ENCODE measurements around the gene CHN2.
A peak's percentile ranks its signal among the peaks of the same experiment; 100 is the strongest.

The CHN2 gene

DNA sequence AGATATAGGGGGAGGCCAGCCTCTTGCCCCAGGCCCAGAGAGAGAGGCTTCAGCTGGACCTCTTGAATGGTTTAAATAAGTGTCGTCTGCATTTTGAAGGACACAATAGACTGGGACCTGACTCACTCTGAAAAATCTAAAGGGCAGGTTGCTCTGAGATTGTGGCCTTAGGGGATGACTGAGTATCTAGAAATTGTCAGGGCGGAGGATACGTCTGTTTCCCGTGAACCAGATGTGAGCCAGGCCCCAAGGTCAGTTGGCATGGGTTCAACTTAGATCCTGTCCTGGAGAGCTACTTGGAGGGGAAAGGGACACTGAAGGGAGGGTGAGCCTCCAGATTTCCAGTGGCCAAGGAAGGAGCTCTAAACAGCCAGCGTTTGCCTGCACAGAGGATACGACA lies 110.2 kb downstream of the CHN2 start:
- H3K23ac ChIP-seq (ENCODE audit: low read length), result no peak overlapping the region
- H3K18ac ChIP-seq (ENCODE audit: low read length), result no peak overlapping the region
- no peaks in the 10 kb centered on the region for H3K27me3 ChIP-seq (ENCODE audit: insufficient read depth, low read length, poor library complexity)
- H3K36me3 ChIP-seq (ENCODE audit: control insufficient read depth, insufficient read depth, low read length), result no peaks in the 10 kb centered on the region
- no peak overlapping the region for H3K56ac ChIP-seq (ENCODE audit: low read length)
- peaks cover 2% of the 10 kb centered on the region for H3K4me1 ChIP-seq (ENCODE audit: control insufficient read depth, low read depth, low read length)
- no peak overlapping the region for H2BK120ac ChIP-seq (ENCODE audit: low read depth, low read length)
- no peak overlapping the region for H2BK5ac ChIP-seq (ENCODE audit: low read length)
- no peaks in the 10 kb centered on the region for H3K79me2 ChIP-seq (ENCODE audit: control insufficient read depth, insufficient read depth, low read length)
- H4K5ac ChIP-seq (ENCODE audit: low read length), result no peak overlapping the region
- no peak overlapping the region for H3K27ac ChIP-seq (ENCODE audit: low read depth, low read length)
- H3K9ac ChIP-seq (ENCODE audit: low read length), result no peak overlapping the region
- no peak overlapping the region for H2BK15ac ChIP-seq (replicated peaks; ENCODE audit: low read depth)
- H3K4me3 ChIP-seq (ENCODE audit: low read length), result no peak overlapping the region
- peak; percentile 62 for DNase-seq
- H2AK5ac ChIP-seq (ENCODE audit: low read length), result no peak overlapping the region
- H3K4me2 ChIP-seq (ENCODE audit: low read length), result no peak overlapping the region
- H3K4ac ChIP-seq (ENCODE audit: low read depth, low read length), result no peak overlapping the region
- no peak overlapping the region for H4K8ac ChIP-seq (ENCODE audit: low read depth, low read length)
- no CpG with 5 or more reads among the region's 6 CpGs for WGBS (ENCODE audit: extremely low coverage, insufficient coverage, low lambda C conversion rate)
- H3K79me1 ChIP-seq (ENCODE audit: low read length), result no peaks in the 10 kb centered on the region

GRCh38 chr7:29306319-29306991 lies 111.9 kb downstream of the CHN2 start:
- Histone ChIP-seq H2BK15ac (replicated peaks; ENCODE audit: low read depth) (no peak overlapping the region), H3K4me1 (ENCODE audit: control insufficient read depth, low read depth, low read length) (peaks cover 2% of the 10 kb centered on the region), H3K36me3 (ENCODE audit: control insufficient read depth, insufficient read depth, low read length) (no peaks in the 10 kb centered on the region), H3K27ac (ENCODE audit: low read depth, low read length) (no peak overlapping the region), H3K4me3 (ENCODE audit: low read length) (no peak overlapping the region), H3K18ac (ENCODE audit: low read length) (no peak overlapping the region), H3K4ac (ENCODE audit: low read depth, low read length) (no peak overlapping the region), H2BK5ac (ENCODE audit: low read length) (no peak overlapping the region), H4K5ac (ENCODE audit: low read length) (no peak overlapping the region), H2AK5ac (ENCODE audit: low read length) (no peak overlapping the region), H4K8ac (ENCODE audit: low read depth, low read length) (no peak overlapping the region), H3K23ac (ENCODE audit: low read length) (no peak overlapping the region), H3K56ac (ENCODE audit: low read length) (no peak overlapping the region), H2BK120ac (ENCODE audit: low read depth, low read length) (no peak overlapping the region), H3K79me2 (ENCODE audit: control insufficient read depth, insufficient read depth, low read length) (no peaks in the 10 kb centered on the region), H3K9ac (ENCODE audit: low read length) (no peak overlapping the region), H3K27me3 (ENCODE audit: insufficient read depth, low read length, poor library complexity) (no peaks in the 10 kb centered on the region), H3K79me1 (ENCODE audit: low read length) (no peaks in the 10 kb centered on the region), H3K4me2 (ENCODE audit: low read length) (no peak overlapping the region)
- WGBS (ENCODE audit: extremely low coverage, insufficient coverage, low lambda C conversion rate), result no CpG with 5 or more reads among the region's 5 CpGs
- peak; percentile 68 for DNase-seq

- Histone ChIP-seq H3K56ac (ENCODE audit: low read length) (no peak overlapping the region), H3K9ac (ENCODE audit: low read length) (no peak overlapping the region), H3K4me2 (ENCODE audit: low read length) (no peak overlapping the region), H2BK15ac (replicated peaks; ENCODE audit: low read depth) (no peak overlapping the region), H3K18ac (ENCODE audit: low read length) (no peak overlapping the region), H2AK5ac (ENCODE audit: low read length) (no peak overlapping the region), H3K4me3 (ENCODE audit: low read length) (no peak overlapping the region), H4K8ac (ENCODE audit: low read depth, low read length) (no peak overlapping the region), H3K23ac (ENCODE audit: low read length) (no peak overlapping the region), H3K4ac (ENCODE audit: low read depth, low read length) (no peak overlapping the region), H3K27ac (ENCODE audit: low read depth, low read length) (no peak overlapping the region), H3K79me2 (ENCODE audit: control insufficient read depth, insufficient read depth, low read length) (no peaks in the 10 kb centered on the region), H4K5ac (ENCODE audit: low read length) (no peak overlapping the region), H2BK120ac (ENCODE audit: low read depth, low read length) (no peak overlapping the region), H3K79me1 (ENCODE audit: low read length) (no peaks in the 10 kb centered on the region), H3K4me1 (ENCODE audit: control insufficient read depth, low read depth, low read length) (peaks cover 2% of the 10 kb centered on the region), H3K27me3 (ENCODE audit: insufficient read depth, low read length, poor library complexity) (no peaks in the 10 kb centered on the region), H3K36me3 (ENCODE audit: control insufficient read depth, insufficient read depth, low read length) (no peaks in the 10 kb centered on the region), H2BK5ac (ENCODE audit: low read length) (no peak overlapping the region)
- WGBS (ENCODE audit: extremely low coverage, insufficient coverage, low lambda C conversion rate), result no CpG with 5 or more reads among the region's 6 CpGs
- DNase-seq, result peak; percentile 36
Measured at GRCh38 chr7:29308424-29308823, 113.8 kb downstream of the CHN2 start.

DNA sequence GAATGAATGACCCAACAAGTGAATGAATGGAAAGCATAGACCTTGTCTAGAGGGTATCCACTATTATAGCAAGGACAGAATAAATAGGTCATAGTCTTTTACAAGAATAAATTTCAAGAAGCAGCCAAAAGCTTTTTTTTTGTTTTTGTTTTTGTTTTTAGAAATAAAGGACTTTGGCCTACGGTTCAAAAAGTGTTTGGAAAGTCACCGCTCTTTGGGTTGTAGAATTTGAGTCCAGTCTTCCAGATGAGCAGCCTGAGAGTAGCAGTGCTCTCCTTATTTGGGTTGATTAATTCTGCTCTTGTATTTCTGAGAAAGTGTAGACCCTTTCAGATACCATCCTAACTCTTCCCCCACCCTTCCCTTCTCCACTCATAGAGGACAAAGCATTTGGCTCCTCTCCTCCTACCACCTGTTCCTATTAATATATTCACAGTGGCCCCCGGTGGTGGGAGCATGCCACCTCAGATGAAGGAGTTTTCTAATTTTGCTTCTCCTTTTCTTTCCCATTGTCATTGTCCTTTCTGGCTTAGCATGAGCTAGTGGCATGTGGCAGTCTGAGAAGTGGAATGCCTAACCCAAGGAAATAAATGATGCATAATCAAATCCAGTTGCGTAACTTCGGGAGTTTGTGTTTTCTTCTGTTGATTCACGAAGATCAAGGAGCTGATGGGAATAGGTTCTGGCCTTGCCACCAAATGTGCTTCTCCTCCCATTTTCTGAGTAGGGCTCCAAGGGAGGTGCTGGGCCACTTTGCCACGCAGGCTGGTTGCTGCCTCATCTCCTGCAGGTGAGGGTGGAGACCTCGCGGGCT lies 114.7 kb downstream of the CHN2 start:
- no peak overlapping the region for H2BK5ac ChIP-seq (ENCODE audit: low read length)
- H3K79me2 ChIP-seq (ENCODE audit: control insufficient read depth, insufficient read depth, low read length), result no peaks in the 10 kb centered on the region
- H3K27ac ChIP-seq (ENCODE audit: low read depth, low read length), result no peak overlapping the region
- H4K8ac ChIP-seq (ENCODE audit: low read depth, low read length), result no peak overlapping the region
- no peak overlapping the region for H3K23ac ChIP-seq (ENCODE audit: low read length)
- H3K4me2 ChIP-seq (ENCODE audit: low read length), result no peak overlapping the region
- H3K9ac ChIP-seq (ENCODE audit: low read length), result no peak overlapping the region
- no peak overlapping the region for H3K4me3 ChIP-seq (ENCODE audit: low read length)
- no peak overlapping the region for H3K18ac ChIP-seq (ENCODE audit: low read length)
- DNase-seq, result peak; percentile 50
- no peak overlapping the region for H4K5ac ChIP-seq (ENCODE audit: low read length)
- no peak overlapping the region for H2BK15ac ChIP-seq (replicated peaks; ENCODE audit: low read depth)
- H3K79me1 ChIP-seq (ENCODE audit: low read length), result no peaks in the 10 kb centered on the region
- H3K27me3 ChIP-seq (ENCODE audit: insufficient read depth, low read length, poor library complexity), result no peaks in the 10 kb centered on the region
- no peaks in the 10 kb centered on the region for H3K36me3 ChIP-seq (ENCODE audit: control insufficient read depth, insufficient read depth, low read length)
- WGBS (ENCODE audit: extremely low coverage, insufficient coverage, low lambda C conversion rate), result no CpG with 5 or more reads among the region's 9 CpGs
- H3K4me1 ChIP-seq (ENCODE audit: control insufficient read depth, low read depth, low read length), result peaks cover 2% of the 10 kb centered on the region
- H3K56ac ChIP-seq (ENCODE audit: low read length), result no peak overlapping the region
- no peak overlapping the region for H2AK5ac ChIP-seq (ENCODE audit: low read length)
- H2BK120ac ChIP-seq (ENCODE audit: low read depth, low read length), result no peak overlapping the region
- no peak overlapping the region for H3K4ac ChIP-seq (ENCODE audit: low read depth, low read length)

- H4K5ac ChIP-seq (ENCODE audit: low read length), result no peak overlapping the region
- no peak overlapping the region for H3K18ac ChIP-seq (ENCODE audit: low read length)
- H3K4me1 ChIP-seq (ENCODE audit: control insufficient read depth, low read depth, low read length), result peaks cover 2% of the 10 kb centered on the region
- no peak overlapping the region for H3K9ac ChIP-seq (ENCODE audit: low read length)
- no peaks in the 10 kb centered on the region for H3K79me2 ChIP-seq (ENCODE audit: control insufficient read depth, insufficient read depth, low read length)
- H3K27ac ChIP-seq (ENCODE audit: low read depth, low read length), result no peak overlapping the region
- H4K8ac ChIP-seq (ENCODE audit: low read depth, low read length), result no peak overlapping the region
- DNase-seq, result no peak
- no peak overlapping the region for H3K56ac ChIP-seq (ENCODE audit: low read length)
- no peaks in the 10 kb centered on the region for H3K36me3 ChIP-seq (ENCODE audit: control insufficient read depth, insufficient read depth, low read length)
- H3K4me3 ChIP-seq (ENCODE audit: low read length), result no peak overlapping the region
- H2BK15ac ChIP-seq (replicated peaks; ENCODE audit: low read depth), result no peak overlapping the region
- H2BK5ac ChIP-seq (ENCODE audit: low read length), result no peak overlapping the region
- H3K4ac ChIP-seq (ENCODE audit: low read depth, low read length), result no peak overlapping the region
- H2BK120ac ChIP-seq (ENCODE audit: low read depth, low read length), result no peak overlapping the region
- H3K4me2 ChIP-seq (ENCODE audit: low read length), result no peak overlapping the region
- no peaks in the 10 kb centered on the region for H3K27me3 ChIP-seq (ENCODE audit: insufficient read depth, low read length, poor library complexity)
- no peaks in the 10 kb centered on the region for H3K79me1 ChIP-seq (ENCODE audit: low read length)
- H2AK5ac ChIP-seq (ENCODE audit: low read length), result no peak overlapping the region
- H3K23ac ChIP-seq (ENCODE audit: low read length), result no peak overlapping the region
Measured at GRCh38 chr7:29310625-29311024, 116.0 kb downstream of the CHN2 start.

All from mesendoderm (in vitro differentiated cells).